Measurements from ENCODE around the gene SLC26A1.

The SLC26A1 gene

DNA sequence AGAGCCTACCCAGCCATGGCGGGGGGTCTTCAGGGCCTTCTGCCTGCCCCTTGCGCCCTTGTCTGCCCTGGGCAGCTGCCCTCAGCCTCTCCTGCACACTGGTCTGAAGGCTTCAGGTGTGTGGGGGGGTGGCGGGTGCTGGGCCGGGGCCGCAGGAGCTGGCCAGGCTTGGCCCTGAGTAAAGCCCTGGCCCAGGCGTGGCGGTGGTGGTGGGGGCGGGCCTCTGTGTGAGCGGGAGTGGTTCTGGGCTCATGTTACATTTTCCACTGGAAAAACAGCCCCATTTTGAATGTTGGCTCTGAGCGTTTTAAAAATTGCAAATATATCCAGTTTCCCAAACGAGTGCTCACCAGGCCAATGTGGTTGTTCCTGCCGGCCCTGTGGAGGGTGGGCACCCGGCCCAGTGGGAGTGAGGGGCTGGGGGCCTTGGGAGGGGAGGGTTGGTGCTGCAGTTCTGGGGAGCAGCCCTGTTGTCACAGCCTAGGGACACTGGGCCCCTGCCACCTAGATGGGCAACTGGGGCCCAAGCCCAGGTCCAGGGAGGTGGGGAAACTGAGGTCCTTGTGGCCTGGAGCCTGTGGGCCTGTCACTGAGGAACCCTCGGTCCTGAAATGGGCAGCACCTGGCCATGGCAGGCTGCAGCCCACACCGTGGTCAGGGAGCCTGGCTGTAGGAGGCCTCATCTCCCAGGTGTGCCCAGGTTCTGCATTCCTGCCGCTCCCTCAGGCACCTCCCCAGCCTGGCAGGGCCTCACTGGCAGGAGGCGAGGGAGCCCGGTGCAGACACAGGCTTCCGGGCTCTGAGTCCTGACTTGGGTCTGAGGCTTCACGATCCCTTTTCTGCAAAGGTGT is 46.5 kb upstream of the SLC26A1 start:
- DNase-seq (ENCODE audit: low read depth) = peak; percentile 68
- TF ChIP-seq, protein P1, sequence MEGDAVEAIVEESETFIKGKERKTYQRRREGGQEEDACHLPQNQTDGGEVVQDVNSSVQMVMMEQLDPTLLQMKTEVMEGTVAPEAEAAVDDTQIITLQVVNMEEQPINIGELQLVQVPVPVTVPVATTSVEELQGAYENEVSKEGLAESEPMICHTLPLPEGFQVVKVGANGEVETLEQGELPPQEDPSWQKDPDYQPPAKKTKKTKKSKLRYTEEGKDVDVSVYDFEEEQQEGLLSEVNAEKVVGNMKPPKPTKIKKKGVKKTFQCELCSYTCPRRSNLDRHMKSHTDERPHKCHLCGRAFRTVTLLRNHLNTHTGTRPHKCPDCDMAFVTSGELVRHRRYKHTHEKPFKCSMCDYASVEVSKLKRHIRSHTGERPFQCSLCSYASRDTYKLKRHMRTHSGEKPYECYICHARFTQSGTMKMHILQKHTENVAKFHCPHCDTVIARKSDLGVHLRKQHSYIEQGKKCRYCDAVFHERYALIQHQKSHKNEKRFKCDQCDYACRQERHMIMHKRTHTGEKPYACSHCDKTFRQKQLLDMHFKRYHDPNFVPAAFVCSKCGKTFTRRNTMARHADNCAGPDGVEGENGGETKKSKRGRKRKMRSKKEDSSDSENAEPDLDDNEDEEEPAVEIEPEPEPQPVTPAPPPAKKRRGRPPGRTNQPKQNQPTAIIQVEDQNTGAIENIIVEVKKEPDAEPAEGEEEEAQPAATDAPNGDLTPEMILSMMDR (conservative IDR thresholded peaks at IDR 0.05; ENCODE audit: low read depth, low read length) = no peak
- no peak overlapping the region for H3K4me3 ChIP-seq (ENCODE audit: low read depth, low read length)

DNA sequence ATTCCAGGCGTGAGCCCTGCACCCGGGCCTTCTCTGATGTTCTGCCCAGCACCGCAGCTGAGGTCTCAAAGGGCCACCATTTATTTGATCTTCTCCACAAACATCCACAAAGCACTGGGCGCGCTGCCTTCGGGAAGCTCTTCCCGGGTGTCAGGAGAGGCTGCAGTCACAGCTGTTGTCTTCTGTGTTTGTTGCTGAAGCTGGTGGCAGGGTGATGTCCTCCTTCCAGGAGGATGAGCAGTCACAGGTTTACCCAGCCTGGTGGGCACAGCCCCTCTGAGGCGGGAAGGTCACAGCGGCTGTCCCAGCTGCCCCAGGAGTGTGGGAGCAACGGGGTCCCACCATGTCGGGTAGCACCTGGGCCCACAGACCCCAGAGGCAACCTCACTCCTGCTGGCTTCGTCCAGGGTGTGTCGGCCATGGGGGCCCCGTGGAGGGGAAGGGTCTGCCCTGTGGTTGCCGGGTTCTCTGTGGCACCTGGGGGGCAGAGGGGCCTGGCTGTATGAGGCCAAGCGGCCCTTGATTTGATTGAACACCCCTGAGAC is 45.8 kb upstream of the SLC26A1 start:
- TF ChIP-seq, protein P1 (conservative IDR thresholded peaks at IDR 0.05; ENCODE audit: low read depth, low read length) = no peak
- no peak overlapping the region for H3K4me3 ChIP-seq (ENCODE audit: low read depth, low read length)
- no peak for DNase-seq (ENCODE audit: low read depth)

DNA sequence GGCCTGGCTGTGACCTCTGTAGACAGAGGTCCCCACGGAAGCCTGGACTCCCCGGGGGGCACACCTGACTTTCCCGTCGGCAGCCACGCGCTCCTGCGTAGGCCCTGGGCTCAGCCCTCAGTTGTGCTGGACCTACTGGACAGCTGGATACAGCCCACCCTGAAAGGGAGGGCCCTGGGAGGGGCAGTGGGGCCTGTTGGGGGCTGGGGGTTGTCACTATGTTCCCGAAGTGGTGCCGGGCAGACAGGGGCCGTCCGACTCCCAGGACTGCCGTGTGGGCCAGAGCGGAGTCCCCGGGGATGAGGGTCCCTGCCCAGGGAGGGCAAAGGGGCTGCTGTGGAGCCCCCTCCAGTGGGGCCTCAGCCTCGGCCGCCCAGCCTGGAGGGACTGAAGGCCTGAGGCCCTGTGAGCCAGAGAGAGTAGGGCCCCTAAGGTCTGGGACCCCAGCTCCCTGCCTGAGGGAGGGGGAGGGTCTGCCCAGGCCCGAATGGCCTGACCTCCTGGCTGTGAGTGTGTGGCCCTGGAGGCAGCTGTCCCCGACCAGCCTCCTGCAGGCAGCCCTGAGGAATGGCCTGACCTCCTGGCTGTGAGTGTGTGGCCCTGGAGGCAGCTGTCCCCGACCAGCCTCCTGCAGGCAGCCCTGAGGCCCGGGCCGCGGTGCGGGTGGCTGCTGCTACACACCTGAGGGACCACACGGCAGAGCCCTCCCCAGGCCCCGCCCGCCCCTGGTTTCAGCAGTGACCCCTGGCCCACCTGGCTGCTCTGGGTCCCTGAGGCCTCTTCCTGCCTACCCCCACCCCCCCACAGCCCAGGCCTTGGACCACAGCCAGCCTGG is 44.0 kb upstream of the SLC26A1 start:
- H3K4me3 ChIP-seq (ENCODE audit: low read depth, low read length) = no peak overlapping the region
- TF ChIP-seq, protein P1 (conservative IDR thresholded peaks at IDR 0.05; ENCODE audit: low read depth, low read length) = no peak

DNA sequence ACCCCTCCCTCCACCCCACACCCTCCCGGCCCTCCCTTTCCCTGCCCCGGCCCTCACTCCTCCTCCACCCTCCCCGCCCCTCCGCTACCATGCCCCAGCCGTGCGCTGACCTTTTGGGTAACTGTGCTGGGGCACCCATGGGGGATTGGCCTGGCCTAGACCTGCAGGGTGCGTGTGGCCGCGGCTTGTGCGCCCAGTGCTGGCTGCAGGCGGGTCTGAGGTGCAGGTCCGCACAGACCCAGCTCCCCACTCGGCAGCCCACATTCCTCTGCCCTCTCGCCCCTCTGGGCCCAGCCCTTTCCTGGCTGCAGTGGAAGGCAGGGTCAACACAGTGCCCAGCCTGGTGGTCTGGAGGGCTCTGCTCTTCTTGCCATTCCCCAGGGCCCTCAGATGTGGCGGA is 42.9 kb upstream of the SLC26A1 start:
- no peak for DNase-seq (ENCODE audit: low read depth)
- no peak overlapping the region for H3K4me3 ChIP-seq (ENCODE audit: low read depth, low read length)
- TF ChIP-seq, protein P1 (conservative IDR thresholded peaks at IDR 0.05; ENCODE audit: low read depth, low read length) = no peak

More for the DNA sequence above, 44.0 kb upstream of the SLC26A1 start:
- no peak for DNase-seq (ENCODE audit: low read depth)

GRCh38 chr4:1035510-1035909 is 42.3 kb upstream of the SLC26A1 start:
- TF ChIP-seq, protein P1 (conservative IDR thresholded peaks at IDR 0.05; ENCODE audit: low read depth, low read length) = no peak
- no peak overlapping the region for H3K4me3 ChIP-seq (ENCODE audit: low read depth, low read length)
- DNase-seq (ENCODE audit: low read depth) = no peak

DNA sequence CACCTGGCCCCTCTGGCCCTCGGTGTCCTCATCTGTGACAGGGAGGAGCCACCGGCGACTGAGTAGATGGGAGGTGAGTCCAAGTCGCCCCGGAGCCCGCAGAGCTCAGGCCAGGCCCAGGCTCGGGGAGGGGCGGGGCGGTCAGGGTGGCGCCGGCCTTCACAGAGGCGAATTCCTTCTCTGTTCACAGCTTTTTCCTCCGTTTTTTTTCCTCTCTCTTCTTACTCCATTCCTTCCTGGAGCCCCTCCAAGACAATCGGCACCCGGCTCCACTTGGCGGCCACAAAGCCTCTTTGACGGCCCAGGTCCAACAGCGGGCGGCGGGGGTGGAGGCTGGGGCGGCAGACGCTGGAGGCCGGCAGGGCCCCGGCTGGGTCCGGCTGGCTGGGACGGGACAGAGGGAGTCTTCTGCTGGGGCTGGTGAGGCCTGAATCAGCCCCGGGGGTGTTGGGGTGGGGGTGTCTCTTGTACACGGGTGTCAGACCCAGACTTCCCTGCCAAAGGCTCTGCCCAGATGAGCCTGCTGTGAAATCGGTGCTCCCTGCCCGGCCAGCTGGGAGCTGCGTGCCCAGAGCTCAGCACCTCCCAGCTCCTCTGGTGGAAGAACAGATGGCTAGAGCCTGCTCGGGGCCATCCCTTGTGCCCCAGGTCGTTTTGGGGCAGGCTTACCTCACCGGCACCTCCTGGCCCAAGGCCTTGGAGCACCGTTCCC is 40.8 kb upstream of the SLC26A1 start:
- TF ChIP-seq, protein P1 (conservative IDR thresholded peaks at IDR 0.05; ENCODE audit: low read depth, low read length) = no peak
- DNase-seq (ENCODE audit: low read depth) = peak; percentile 41
- H3K4me3 ChIP-seq (ENCODE audit: low read depth, low read length) = no peak overlapping the region
